Adrenal gland (tissue), 12 donors: Measurements from ENCODE around the gene DNAH17. TPM values are rescaled to one million over a fixed set of nuclear protein-coding genes. Genes with fewer than 3 reads are reported as not detected.
A peak's percentile ranks its signal among the peaks of the same experiment; 100 is the strongest.

Experiments
- DNase-seq, 7 donors: peaks; one replicate each; pipeline ENCODE4 v3.0.0-alpha.2; 2019 to 2020
- H3K27ac ChIP-seq, 5 donors: fragments of 200-600 bp; sonication (generic) in 4 of 5; 1 replicate in 3 of 5; 2 replicates in 2 of 5; pipeline versions ENCODE4 v1.5.1 to v1.8.0; 2016 to 2020; ENCODE audit warnings: mild to moderate bottlenecking in 1 of 5
- H3K27me3 ChIP-seq: fragments of 200-600 bp; 2 replicates; pipeline ENCODE4 v1.8.0; 2021
- H3K36me3 ChIP-seq, 2 donors: fragments of 200-600 bp; replicated peaks in 1 of 2; 1 replicate in 1 of 2; 2 replicates in 1 of 2; pipeline versions ENCODE4 v1.5.1 to v1.8.0; 2018 to 2022
- H3K4me1 ChIP-seq, 2 donors: fragments of 200-600 bp; replicated peaks in 1 of 2; 1 replicate in 1 of 2; 2 replicates in 1 of 2; pipeline versions ENCODE4 v1.5.1 to v1.8.0; 2018 to 2021
- H3K4me3 ChIP-seq, 4 donors: fragments of 200-600 bp; sonication (generic) in 3 of 4; one replicate each; pipeline ENCODE4 v1.5.1; 2016 to 2018
- H3K9me3 ChIP-seq, 3 donors: fragments of 200-600 bp; sonication (generic) in 1 of 3; replicated peaks in 1 of 3; 1 replicate in 2 of 3; 2 replicates in 1 of 3; pipeline versions ENCODE4 v1.5.1 to v1.8.0; 2016 to 2021
- CTCF ChIP-seq, 6 experiments: fragments of 450-650 bp in 4 of 6; fragments of 200-600 bp in 2 of 6; sonication (generic) in 1 of 6; IDR thresholded peaks; 1 replicate in 5 of 6; 2 replicates in 1 of 6; pipeline versions ENCODE4 v1.5.1 to v1.8.0; 2016 to 2021; ENCODE audit warnings: antibody characterized with exemption in 6 of 6, mild to moderate bottlenecking in 2 of 6, moderate library complexity in 1 of 6
- POLR2A ChIP-seq, 2 donors: fragments of 450-650 bp; IDR thresholded peaks; one replicate each; pipeline ENCODE4 v1.6.1; 2017; ENCODE audit warnings: antibody characterized with exemption in 2 of 2, mild to moderate bottlenecking in 2 of 2, moderate library complexity in 1 of 2
- WGBS, 4 donors: extraction: QIAGEN DNeasy Blood & Tissue Kit in 2 of 4; methylation state at CpG; one replicate each; pipeline versions ENCODE4 v1.1.5 to v1.1.7; 2013 to 2017; 5-methylcytosine and 5-hydroxymethylcytosine counted together
- intact Hi-C, 2 donors: fragments of 100-400 bp; cut with DNase I; formaldehyde crosslinking; loops; one replicate each; pipeline versions ENCODE4 v1.14.1 to v1.15.0; 2022 to 2023
- polyA plus RNA-seq, 3 donors: library from polyadenylated mRNA; stranded (reverse); fragments of 200-250 nt in 2 of 3; fragments of 350-450 nt in 1 of 3; fragmentation: Illumina TruSeq in 1 of 3; extraction: RNeasy Lipid Tissue Mini Kit (QIAGEN cat#74804) in 1 of 3; gene quantifications; one replicate each; pipeline ENCODE4 v1.2.3, GENCODE V29; 2013 to 2014
- total RNA-seq, 9 donors: library from RNA; depleted of rRNA in 4 of 9; stranded (reverse); fragments of >200 nt in 4 of 9; fragments of 120-200 nt in 1 of 9; fragmentation: NEBNext Ultra II Directional in 1 of 9; extraction: Animal tissue kit (Norgen Biotek cat#: 25700) in 1 of 9; gene quantifications; one replicate each; pipeline versions ENCODE4 v1.1.0 to v1.2.4, GENCODE V29; 2013 to 2023
- donor health status: healthy with polysubstance abuse.
- donor health status: Bipolar disorder and iron deficiency.
- donor health status: DM: yes; HTN: yes; CAD: no.
- donor health status: DM: no; HTN: no; CAD: no.
- donor health status: DM: no; HTN: no; CAD: no.
- donor health status: DM: yes; HTN: yes; CAD: no.

DNAH17 gene
- total and polyA plus RNA-seq, 12 donors = 0.03 to 1.8 (median 0.22) TPM; not detected in 5

- Histone ChIP-seq H3K9me3 (no peaks in the 10 kb centered on the region), H3K4me1 (peaks cover 11 to 56% of the 10 kb centered on the region in 2 donors), H3K4me3 (no peak overlapping the region), H3K27me3 (no peaks in the 10 kb centered on the region), H3K36me3 (no peaks in the 10 kb centered on the region), H3K27ac (peak overlapping the region in 2 of 5 donors; percentile 38 to 92)
- TF ChIP-seq POLR2A (IDR thresholded peaks at IDR 0.05) (no peak), CTCF (IDR thresholded peaks at IDR 0.05) (peak in 3 of 6 experiments; percentile 8 to 16 (median 10))
- intact Hi-C loops = no loop called here
- 84 to 93% (median 87%) methylated on average over 5 to 10 of the region's 10 CpGs for WGBS, 4 donors
- DNase-seq = no peak
Measured at GRCh38 chr17:78412403-78412802, 164.8 kb downstream of the DNAH17 start.

GRCh38 chr17:78411241-78411857 lies 165.8 kb downstream of the DNAH17 start:
- Histone ChIP-seq H3K27me3 (no peaks in the 10 kb centered on the region), H3K27ac (peak overlapping the region in 2 of 5 donors; percentile 48 to 52), H3K4me3 (no peak overlapping the region), H3K4me1 (peaks cover 10 to 47% of the 10 kb centered on the region in 2 donors), H3K9me3 (no peaks in the 10 kb centered on the region), H3K36me3 (no peaks in the 10 kb centered on the region)
- intact Hi-C loops = no loop called here
- TF ChIP-seq CTCF (IDR thresholded peaks at IDR 0.05) = no peak
- WGBS, 4 donors = 74 to 78% (median 77%) methylated on average over 14 to 17 of the region's 17 CpGs
- DNase-seq = peak in 6 of 7 donors; percentile 46 to 75 (median 51)

GRCh38 chr17:78409191-78409928 lies 167.8 kb downstream of the DNAH17 start:
- Histone ChIP-seq H3K27me3 (no peaks in the 10 kb centered on the region), H3K36me3 (peaks cover 0 to 15% of the 10 kb centered on the region in 2 donors), H3K4me1 (peaks cover 0 to 28% of the 10 kb centered on the region in 2 donors), H3K4me3 (no peak overlapping the region), H3K27ac (no peak overlapping the region), H3K9me3 (no peaks in the 10 kb centered on the region)
- WGBS, 4 donors = 83 to 91% (median 86%) methylated on average over 12 of the region's 12 CpGs
- TF ChIP-seq CTCF (IDR thresholded peaks at IDR 0.05) (no peak), POLR2A (IDR thresholded peaks at IDR 0.05) (no peak)
- intact Hi-C loops = no loop called here
- DNase-seq = no peak

GRCh38 chr17:78408476-78409050 lies 168.6 kb downstream of the DNAH17 start:
- H3K27ac ChIP-seq = peak overlapping the region in 1 of 5 donors; percentile 10
- peaks cover 0 to 23% of the 10 kb centered on the region in 2 donors for H3K36me3 ChIP-seq
- WGBS, 4 donors = 82 to 97% (median 93%) methylated on average over 16 to 23 of the region's 23 CpGs
- intact Hi-C loops = no loop called here
- TF ChIP-seq CTCF (IDR thresholded peaks at IDR 0.05) (no peak), POLR2A (IDR thresholded peaks at IDR 0.05) (no peak)
- no peaks in the 10 kb centered on the region for H3K27me3 ChIP-seq
- peaks cover 0 to 20% of the 10 kb centered on the region in 2 donors for H3K4me1 ChIP-seq
- no peaks in the 10 kb centered on the region for H3K9me3 ChIP-seq
- H3K4me3 ChIP-seq = no peak overlapping the region
- DNase-seq = no peak
